Dedifferentiated amniotic fluid mesenchymal stem cell (primary cell): Measurements from ENCODE around the gene KCNA5.

Experiments
- DNase-seq: peaks from one replicate; pipeline ENCODE4 v3.0.0-alpha.2; 2016; ENCODE audit errors: extremely low spot score

KCNA5 gene

DNA sequence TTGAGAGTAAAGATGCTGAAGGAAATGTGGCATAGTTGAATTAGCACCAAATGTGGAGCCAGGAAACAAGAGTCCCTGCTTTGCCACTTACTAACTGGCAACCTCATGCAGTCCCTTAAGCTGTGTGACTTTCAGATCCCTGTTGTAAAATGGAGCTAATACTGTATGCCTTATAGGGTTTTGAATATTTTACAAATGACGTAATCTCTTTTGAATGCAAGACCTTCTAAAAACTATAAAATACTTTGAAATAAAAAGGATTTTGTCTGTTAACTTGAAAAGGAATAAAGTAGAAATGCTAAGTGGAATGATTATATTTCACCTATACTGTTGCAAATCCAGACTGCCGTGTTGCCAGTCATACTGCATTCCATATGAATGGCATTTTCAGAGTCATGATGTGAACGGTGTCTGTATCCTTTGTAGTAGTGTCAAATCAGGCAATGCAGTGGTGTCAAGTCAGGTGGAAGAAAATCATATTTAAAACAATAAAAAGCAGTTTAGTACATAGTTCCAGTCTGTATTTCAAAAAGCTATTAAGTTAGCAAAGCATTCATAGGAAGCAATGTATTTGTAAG is 21.3 kb downstream of the KCNA5 start:
- no peak for DNase-seq

DNA sequence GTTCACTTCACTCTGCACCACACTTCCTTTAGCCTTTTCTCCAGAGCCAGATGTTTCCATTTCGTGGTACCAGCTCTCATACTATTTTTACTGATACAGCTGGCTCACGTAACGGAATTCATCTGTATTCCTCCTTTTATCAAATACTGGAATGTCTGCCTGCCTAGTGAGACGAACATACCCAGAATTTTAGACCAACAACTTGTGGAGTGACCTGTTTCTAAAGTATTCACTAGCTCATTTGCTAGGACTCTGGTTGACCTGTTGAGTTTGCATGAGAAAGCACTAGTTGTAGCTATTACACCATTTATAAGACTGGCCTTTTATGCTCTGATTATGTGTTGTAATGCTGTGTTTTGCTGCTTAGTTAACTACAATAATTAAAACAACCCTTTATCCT is 22.6 kb downstream of the KCNA5 start:
- no peak for DNase-seq

DNA sequence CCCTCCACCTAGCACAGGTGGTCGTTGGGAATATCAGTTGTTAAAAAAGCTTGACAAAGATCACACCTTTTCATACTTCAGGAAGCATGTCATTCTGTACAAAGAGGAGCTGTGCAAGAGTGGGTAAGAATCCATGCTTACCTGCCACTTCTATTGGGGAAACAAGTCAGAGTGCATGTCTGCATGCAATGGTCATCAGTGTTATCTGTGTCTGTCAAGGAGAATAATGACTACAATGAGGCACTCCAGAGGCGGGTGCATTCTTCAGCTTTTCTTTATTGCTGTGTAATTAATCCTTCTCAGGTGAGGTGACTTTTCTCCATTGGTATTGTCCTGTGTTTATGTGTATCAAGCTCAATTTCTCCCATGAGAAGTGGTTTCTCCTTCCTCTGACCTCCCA is 24.4 kb downstream of the KCNA5 start:
- no peak for DNase-seq

DNA sequence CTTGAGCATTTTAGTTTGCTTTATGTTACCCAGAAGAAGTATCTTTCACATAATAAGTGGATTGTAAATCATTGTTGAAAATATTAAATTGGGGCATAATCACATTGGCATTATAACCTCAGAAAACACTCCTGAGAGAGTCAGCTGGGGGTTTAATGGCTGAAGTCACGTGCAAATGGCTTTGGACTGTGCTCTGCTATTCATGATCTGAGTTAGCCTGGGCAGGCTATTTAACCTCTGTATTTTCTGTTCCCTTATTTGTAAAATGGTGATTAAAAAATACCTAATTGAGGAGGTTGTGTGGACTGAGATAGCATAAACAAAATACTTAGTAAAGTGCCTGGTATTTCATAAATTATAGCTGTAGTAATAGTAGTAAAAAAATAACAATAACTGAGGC is 24.9 kb downstream of the KCNA5 start:
- DNase-seq: no peak

DNA sequence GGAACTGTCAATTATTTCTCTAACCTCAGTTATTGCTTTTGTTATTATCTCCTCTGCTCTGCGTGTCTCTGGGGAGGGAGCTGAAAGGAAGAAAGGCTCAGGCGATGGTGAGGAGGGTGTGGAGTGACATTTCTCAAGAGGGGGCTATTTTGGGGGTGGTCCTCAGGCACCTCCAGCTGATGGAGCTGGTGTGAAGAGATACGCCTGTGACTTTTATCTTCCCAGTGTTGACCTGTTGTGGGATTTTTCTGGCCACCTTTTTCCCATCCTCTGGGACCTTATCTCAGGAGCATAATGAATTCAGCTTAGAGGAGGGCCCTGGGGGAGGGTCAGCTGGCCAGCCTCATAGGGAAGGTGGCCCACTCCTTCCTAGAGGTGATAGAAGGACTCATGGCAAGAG is 26.4 kb downstream of the KCNA5 start:
- DNase-seq: no peak

DNA sequence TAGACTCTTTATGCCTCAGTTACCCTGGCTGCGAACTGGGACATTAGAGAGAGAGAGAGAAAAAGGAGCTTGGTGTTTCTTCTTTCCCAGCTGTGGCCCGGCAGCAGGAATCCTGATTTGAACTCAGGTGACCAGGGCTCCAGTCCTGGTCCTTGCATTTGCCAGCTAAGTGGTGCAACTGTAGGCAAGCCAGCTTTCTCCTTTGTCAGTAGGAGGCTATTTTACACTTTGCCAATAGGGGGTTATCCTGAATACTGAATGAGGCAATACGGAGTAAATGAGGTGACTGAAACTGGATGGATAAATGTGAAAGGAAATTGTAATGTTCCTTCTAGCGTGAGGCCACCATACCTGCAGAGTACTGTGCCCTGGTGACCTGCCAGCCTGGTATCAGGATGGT is 27.8 kb downstream of the KCNA5 start:
- DNase-seq: no peak

DNA sequence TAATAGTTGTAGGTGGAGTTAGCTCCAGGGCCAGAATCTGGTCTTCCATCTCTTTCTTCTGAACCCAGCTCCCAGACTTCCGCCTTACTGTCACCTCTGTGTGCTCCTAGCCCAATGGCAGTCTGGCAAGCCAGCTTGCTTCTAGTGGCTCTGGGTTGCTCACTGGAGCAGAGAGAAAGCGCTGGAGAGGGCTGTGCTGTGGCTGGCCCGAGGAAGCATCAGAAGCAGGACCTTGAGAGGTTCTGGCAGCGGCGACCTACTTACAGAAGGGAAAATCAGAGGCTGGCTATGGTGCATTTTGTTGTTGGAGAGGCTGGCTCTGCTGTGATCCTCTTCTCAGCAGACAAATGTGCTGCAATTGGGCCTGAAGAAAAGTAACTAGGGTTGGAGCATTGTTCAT is 28.6 kb downstream of the KCNA5 start:
- DNase-seq: no peak

DNA sequence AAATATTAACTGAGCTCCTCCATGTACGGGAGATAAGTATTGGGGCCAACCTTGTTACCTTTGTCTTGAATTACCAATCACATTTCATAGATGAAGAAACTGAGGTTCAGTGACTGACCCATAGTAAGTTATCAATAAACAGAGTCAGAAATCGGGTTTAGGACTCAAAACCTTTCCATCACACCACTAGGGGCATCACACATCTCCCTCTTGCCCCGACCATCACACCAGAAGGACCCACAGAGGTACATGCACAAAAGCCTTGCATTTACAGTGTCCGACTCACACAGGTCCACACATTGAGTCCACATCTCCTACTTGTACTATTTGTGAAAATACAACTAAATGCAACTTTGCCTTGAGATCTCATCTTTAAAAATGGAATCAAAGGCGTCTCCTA is 29.4 kb downstream of the KCNA5 start:
- DNase-seq: no peak

DNA sequence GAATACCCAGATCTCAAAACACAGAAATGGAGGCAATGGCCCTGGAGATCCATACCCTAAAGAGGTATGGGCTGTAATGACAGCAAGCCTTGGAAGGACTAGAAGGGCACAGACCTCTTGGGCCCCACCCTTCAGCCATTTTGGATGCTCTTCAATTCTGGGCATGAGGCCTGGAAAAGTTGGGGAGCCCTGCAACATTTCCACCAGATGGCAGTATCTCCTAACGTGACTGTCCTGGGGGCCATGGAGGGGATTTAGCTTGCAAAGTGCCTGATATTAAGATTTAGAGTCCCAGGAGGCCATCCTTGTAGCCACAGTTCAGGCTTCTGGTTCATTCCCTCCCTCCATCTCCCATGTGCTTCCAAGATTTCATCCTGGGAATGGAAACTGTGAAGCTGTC is 30.2 kb downstream of the KCNA5 start:
- DNase-seq: no peak

DNA sequence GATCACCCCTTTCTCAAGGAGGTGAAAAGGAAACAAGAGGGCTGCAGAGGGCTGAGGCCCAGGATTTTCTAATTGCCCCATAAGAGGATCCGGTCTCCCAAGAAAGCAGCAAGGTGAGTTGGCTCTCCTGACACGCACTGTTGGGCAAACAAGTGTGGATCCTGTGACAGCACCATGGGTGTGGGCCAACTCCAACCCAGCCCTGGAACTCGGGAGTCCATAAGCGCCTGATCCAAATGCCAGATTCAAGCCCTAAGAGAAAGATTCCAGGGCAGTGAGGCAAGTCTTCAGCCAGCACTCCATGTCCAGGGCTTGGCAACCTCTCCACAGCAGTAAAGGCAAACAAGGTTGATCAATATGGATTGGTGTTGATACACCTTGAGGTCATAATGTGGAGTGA is 33.1 kb downstream of the KCNA5 start:
- DNase-seq: no peak

DNA sequence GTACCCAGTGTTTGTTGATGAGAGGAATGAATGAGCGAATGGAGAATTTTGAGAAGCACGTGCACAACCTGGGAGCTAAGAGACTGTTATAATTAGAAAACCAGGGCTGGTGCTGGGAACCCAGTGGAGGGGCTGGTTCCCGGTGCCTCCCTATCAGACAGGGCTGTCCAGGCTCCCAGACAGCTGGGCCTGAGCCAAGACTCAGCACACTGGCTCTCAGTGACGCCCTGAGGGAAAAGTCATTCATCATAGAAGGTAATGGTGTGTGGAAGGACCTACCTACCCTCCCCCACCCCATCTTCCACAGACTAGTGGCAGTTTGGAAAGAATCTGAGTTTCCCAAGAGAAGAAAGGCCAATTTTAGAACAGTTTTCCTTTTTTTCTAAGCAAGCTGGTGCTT is 34.7 kb downstream of the KCNA5 start:
- DNase-seq: no peak

DNA sequence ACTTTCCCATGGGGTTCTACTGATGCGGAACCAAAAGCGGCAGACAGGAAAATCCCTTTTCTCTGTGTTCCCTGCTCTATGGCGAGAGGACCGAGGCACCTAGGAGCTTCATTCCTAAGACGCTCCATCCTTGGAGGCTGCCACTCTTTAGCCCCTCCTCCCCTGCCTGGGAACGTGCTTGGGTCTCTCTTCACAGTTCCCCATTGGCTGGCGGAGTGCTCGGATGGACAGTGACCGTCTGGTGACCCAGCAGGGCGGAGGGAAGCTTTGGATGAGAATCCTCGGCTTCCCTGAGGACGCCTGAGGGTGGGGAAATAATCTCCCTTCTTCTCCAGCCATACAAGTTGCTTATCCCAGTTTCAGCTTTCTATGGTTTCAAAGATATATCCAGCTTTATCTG is 37.3 kb downstream of the KCNA5 start:
- no peak for DNase-seq

DNA sequence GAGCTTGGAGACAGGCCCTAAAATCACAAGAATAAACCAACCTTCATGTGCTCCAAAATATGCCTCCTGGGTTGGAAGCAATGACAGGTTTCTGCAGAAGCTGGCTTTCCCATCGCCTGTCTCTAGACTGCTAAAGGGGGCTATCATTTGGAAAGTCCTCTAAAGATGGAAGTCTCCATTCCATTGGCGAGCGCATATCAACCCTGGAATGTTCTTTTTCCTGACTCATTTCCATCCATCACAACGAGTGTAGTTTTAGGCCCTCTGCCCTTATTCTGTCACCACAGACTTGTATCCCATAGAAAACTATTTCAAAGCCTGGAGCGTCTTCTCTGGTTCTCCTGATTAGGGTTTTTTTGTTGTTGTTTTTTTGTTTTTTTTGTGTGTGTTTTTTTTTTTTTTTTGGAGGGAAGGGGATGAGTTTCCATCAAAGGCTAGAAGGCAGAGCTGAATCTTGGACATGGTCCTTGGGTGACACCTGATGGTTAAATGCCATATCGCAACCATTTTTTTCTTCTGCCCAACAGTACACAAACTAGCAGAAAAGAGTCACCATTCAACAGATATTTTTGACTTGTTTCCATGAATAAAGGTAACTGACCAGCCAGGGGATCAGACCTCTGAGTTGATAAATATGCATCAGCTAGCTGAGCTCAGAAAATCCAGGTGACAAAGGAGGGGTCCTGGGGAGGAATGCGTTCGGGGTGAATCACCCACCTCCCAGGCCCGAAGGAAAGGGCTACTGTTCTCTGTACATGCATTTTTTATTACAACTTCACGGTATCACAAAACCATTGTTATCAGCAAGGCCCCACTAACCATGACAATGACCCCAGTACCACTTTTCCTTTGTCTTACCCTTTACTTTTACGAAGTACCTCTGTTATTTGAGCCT is 40.5 kb downstream of the KCNA5 start:
- peak; percentile 68 for DNase-seq

DNA sequence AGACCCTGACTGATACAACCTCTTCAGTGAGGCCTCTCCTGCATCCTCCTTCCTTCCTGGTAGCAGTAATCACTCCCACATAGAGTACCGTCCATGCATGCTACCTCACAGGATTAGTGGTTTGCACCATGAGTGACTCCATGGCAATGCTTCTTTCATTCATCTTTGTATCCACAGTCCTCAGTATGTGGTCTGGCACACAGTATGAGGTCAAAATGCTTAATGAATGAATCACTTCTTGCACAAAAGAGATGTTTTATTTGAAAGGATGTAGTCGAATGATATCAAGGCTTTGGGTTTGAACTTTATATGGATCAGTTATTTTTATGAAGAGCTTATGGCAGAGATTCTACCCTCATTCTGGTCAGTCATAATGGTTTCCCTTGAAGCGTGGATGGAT is 42.2 kb downstream of the KCNA5 start:
- peak; percentile 58 for DNase-seq

DNA sequence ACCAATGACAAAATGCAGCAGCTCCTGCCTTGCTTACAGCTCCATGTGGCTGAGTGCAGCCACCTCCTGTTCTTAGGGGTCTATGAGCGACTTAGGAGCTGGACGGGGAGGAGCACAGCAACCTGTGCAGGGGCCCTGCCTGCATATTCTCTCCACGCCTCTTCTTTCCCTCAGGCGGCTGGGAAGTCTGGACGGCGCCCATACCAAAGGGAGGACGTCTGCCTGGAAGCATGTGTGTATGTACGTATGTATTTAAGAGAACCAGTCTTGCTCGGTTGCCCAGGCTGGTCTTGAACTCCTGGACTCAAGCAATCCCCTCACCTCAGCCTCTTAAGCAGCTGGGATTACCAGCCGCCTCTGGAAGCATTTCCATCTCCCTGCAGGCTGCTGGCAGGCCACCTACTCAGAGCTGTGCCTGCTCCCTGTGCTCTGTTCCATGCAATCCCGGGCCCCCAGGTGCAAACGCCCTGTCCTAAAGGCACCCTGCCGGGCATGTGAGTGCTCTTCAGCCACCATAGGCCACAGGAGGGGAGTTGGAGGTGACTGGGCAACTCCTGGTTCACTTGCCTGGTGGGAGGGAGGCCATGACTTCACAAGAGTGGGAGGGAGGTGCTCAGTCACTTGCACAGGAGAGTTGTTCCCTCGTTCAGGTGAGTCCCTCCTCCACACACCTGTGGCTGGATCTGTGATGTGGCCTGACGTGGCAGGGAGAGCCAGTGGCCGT is 44.3 kb downstream of the KCNA5 start:
- DNase-seq: no peak

DNA sequence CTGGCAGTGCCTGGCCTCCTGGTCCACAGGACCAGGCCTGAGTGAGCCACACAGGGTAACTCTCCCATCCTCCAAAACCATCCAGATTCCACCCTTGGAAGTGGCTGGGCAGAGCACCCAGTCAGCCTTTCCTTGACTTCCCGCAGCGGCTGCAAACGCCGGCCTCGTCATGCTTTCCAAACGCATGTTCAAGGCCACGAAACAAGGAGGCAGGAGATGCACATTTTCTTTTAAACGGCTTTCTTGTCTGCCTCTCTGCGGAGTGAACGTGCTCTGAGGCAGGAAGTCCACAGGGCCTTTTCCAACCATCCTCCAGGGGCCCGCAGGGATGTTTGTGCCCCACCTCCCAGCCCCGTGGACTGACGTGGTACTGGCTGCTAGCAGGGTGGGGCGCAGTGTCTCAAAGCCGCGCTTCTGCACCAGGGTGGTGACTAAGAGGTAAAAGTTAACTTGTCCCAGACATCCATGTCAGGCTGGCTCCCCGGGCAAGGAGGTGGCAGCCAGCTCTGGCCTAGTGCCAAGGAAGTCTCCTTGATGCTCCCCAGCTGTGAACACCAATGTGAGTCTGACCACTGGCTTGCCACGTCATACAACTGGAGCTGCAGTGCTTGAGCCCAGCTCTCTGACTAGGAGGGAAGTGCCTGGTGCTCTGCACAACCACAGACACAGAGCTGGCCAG is 45.0 kb downstream of the KCNA5 start:
- peak; percentile 78 for DNase-seq

DNA sequence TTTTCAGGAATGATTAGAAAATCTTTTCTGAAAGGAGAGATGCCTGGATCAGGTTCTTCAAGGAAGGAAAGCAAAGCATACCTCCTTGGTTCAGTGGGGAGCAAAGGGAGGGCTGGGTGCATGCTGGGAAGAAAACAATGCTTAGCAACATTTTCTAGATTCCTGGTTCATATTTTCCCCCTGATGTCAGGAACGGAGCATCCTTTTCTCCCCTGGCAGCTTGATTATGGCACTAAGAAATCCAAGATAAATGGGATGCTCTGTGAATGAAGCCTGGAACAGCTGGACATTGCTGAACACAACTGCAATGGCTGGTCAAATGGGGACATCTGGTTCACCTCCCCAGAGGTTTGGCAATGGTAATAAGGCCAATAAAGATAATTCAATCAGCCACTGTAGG is 50.9 kb downstream of the KCNA5 start:
- DNase-seq: no peak

DNA sequence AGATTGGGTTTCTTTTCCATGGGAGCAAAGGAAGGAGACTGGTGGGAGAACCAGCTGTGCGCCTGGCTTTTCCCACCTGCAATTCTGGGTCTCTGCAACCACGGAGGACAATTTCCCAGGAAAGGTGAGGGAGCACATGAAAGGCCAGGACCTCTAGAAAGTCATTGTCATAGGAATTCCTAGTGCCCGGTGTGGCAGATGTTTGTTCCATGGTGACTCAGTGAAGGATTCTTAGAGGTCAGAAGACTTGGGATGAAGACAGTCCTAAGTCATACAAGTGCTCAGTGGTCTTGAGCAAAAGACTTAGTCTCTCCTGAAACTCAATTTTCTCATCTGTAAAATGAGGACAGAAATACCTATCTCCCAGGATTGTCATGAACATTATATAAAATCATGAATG is 51.3 kb downstream of the KCNA5 start:
- DNase-seq: no peak
